Activated CD4-positive, alpha-beta memory T cell treated with anti-CD3 and anti-CD28 coated beads for 36 hours (primary cell): ENCODE measurements around the gene A4GALT. TPM values are rescaled to one million over a fixed set of nuclear protein-coding genes. Genes with fewer than 3 reads are reported as not detected.

ENCODE experiments used
- CTCF ChIA-PET: fragments of 350-600 bp; sonication (Branson Sonifier 250); formaldehyde crosslinking; loops from one replicate; lab custom pipeline; 2021; ENCODE audit warnings: antibody characterized with exemption, inconsistent platforms; lab: Charles Lee
- POLR2A ChIA-PET: fragments of 350-600 bp; sonication (Branson Sonifier 250); formaldehyde crosslinking; loops from one replicate; lab custom pipeline; 2021; ENCODE audit warnings: antibody characterized with exemption; lab: Charles Lee
- DNase-seq: peaks from one replicate; pipeline ENCODE4 v3.0.0-alpha.2; 2020
- H3K27ac Mint-ChIP-seq: one replicate; pipeline ENCODE4 v1.8.0; 2021; ENCODE audit warnings: mixed read lengths
- H3K27me3 Mint-ChIP-seq: one replicate; pipeline ENCODE4 v1.8.0; 2021; ENCODE audit warnings: mixed read lengths
- H3K36me3 Mint-ChIP-seq: one replicate; pipeline ENCODE4 v1.8.0; 2021; ENCODE audit warnings: mixed read lengths
- H3K4me1 Mint-ChIP-seq: one replicate; pipeline ENCODE4 v1.8.0; 2021; ENCODE audit warnings: low read depth, mixed read lengths
- H3K4me3 Mint-ChIP-seq: one replicate; pipeline ENCODE4 v1.8.0; 2021; ENCODE audit warnings: mild to moderate bottlenecking, mixed read lengths
- H3K9me3 Mint-ChIP-seq: one replicate; pipeline ENCODE4 v1.8.0; 2021; ENCODE audit warnings: mixed read lengths
- intact Hi-C: fragments of 100-400 bp; cut with micrococcal nuclease; formaldehyde crosslinking; loops from one replicate; pipeline ENCODE4 v1.15.1; 2023
- total RNA-seq, 2 experiments: library from RNA; stranded (reverse); gene quantifications; one replicate each; pipeline ENCODE4 v1.2.3, GENCODE V29; 2021

A4GALT gene
- total RNA-seq, 2 experiments from 2014 or later: not detected

- Mint-ChIP-seq H3K4me1 (peaks cover 22% of the 10 kb centered on the region), H3K27me3 (no peaks in the 10 kb centered on the region), H3K4me3 (peak overlapping the region; percentile 89), H3K9me3 (no peaks in the 10 kb centered on the region), H3K36me3 (no peaks in the 10 kb centered on the region), H3K27ac (peak overlapping the region; percentile 78)
- peak; percentile 46 for DNase-seq
- intact Hi-C loops: loop anchor here (2.0 kb wide), 1 partner anchor 34 kb away; the partner anchor contains the start of gene POLDIP3
- ChIA-PET POLR2A (interaction anchor here (1.0 to 5.7 kb wide), 3 partner anchors 34 to 539 kb away, joined by 3 to 45 read pairs (median 6); partner anchors contain the start of genes ARFGAP3 and POLDIP3), CTCF (interaction anchor here (0.9 to 1.1 kb wide), 2 partner anchors 28 kb away, joined by 4 to 5 read pairs; no protein-coding TSS in a partner anchor)
These were observed 72.1 kb downstream of the A4GALT start for GRCh38 chr22:42648368-42649245.

GRCh38 chr22:42648017-42648367 lies 72.7 kb downstream of the A4GALT start:
- Mint-ChIP-seq H3K27me3 (no peaks in the 10 kb centered on the region), H3K4me3 (peak overlapping the region; percentile 89), H3K27ac (no peak overlapping the region), H3K4me1 (peaks cover 22% of the 10 kb centered on the region), H3K9me3 (no peaks in the 10 kb centered on the region), H3K36me3 (no peaks in the 10 kb centered on the region)
- intact Hi-C loops: loop anchor here (2.0 kb wide), 1 partner anchor 33 kb away; the partner anchor contains the start of gene POLDIP3
- DNase-seq: no peak
- ChIA-PET POLR2A (interaction anchor here (1.0 to 5.7 kb wide), 2 partner anchors 33 to 540 kb away, joined by 3 to 45 read pairs; partner anchors contain the start of gene POLDIP3), CTCF (interaction anchor here (0.9 kb wide), 1 partner anchor 27 kb away, joined by 4 read pairs; no protein-coding TSS in a partner anchor)

GRCh38 chr22:42646569-42647525 lies 73.8 kb downstream of the A4GALT start:
- DNase-seq: no peak
- Mint-ChIP-seq H3K36me3 (no peaks in the 10 kb centered on the region), H3K4me1 (peaks cover 22% of the 10 kb centered on the region), H3K27ac (no peak overlapping the region), H3K9me3 (no peaks in the 10 kb centered on the region), H3K4me3 (no peak overlapping the region), H3K27me3 (no peaks in the 10 kb centered on the region)
- CTCF ChIA-PET: interaction anchor here (0.7 to 1.2 kb wide), 3 partner anchors 25 to 26 kb away, joined by 3 to 4 read pairs (median 3); no protein-coding TSS in a partner anchor
- intact Hi-C loops: no loop called here
- POLR2A ChIA-PET: interaction anchor here (0.6 to 5.7 kb wide), 2 partner anchors 32 to 462 kb away, joined by 4 to 45 read pairs; partner anchors contain the start of gene POLDIP3

- Mint-ChIP-seq H3K27ac (no peak overlapping the region), H3K9me3 (no peaks in the 10 kb centered on the region), H3K27me3 (no peaks in the 10 kb centered on the region), H3K4me1 (peaks cover 22% of the 10 kb centered on the region), H3K4me3 (no peak overlapping the region), H3K36me3 (no peaks in the 10 kb centered on the region)
- intact Hi-C loops: no loop called here
- no peak for DNase-seq
- POLR2A ChIA-PET: interaction anchor here (5.7 kb wide), 1 partner anchor 31 kb away, joined by 45 read pairs; the partner anchor contains the start of gene POLDIP3
- CTCF ChIA-PET: interaction anchor here (0.7 to 1.2 kb wide), 2 partner anchors 24 to 25 kb away, joined by 3 read pairs; no protein-coding TSS in a partner anchor
These were observed 74.6 kb downstream of the A4GALT start for GRCh38 chr22:42645938-42646568.

- Mint-ChIP-seq H3K9me3 (no peaks in the 10 kb centered on the region), H3K27me3 (no peaks in the 10 kb centered on the region), H3K36me3 (no peaks in the 10 kb centered on the region), H3K4me3 (no peak overlapping the region), H3K4me1 (peaks cover 22% of the 10 kb centered on the region), H3K27ac (no peak overlapping the region)
- DNase-seq: no peak
- ChIA-PET POLR2A (interaction anchor here (5.7 kb wide), 1 partner anchor 31 kb away, joined by 45 read pairs; the partner anchor contains the start of gene POLDIP3), CTCF (no interaction called here)
- intact Hi-C loops: no loop called here
These were observed 75.2 kb downstream of the A4GALT start for GRCh38 chr22:42645341-42645937.

GRCh38 chr22:42644422-42645340 lies 76.0 kb downstream of the A4GALT start:
- H3K9me3 Mint-ChIP-seq: no peaks in the 10 kb centered on the region

GRCh38 chr22:42643634-42644421 lies 76.8 kb downstream of the A4GALT start:
- Mint-ChIP-seq H3K9me3 (no peaks in the 10 kb centered on the region), H3K36me3 (no peaks in the 10 kb centered on the region), H3K4me1 (peaks cover 22% of the 10 kb centered on the region), H3K4me3 (no peak overlapping the region), H3K27ac (no peak overlapping the region), H3K27me3 (no peaks in the 10 kb centered on the region)
- CTCF ChIA-PET: interaction anchor here (0.6 kb wide), 2 partner anchors 23 to 551 kb away, joined by 3 read pairs; no protein-coding TSS in a partner anchor
- intact Hi-C loops: no loop called here
- DNase-seq: no peak
- POLR2A ChIA-PET: interaction anchor here (1.5 kb wide), 1 partner anchor 372 kb away, joined by 3 read pairs; the partner anchor contains the start of gene PACSIN2

More at GRCh38 chr22:42644422-42645340, 76.0 kb downstream of the A4GALT start:
- intact Hi-C loops: no loop called here
- Mint-ChIP-seq H3K4me1 (peaks cover 22% of the 10 kb centered on the region), H3K4me3 (no peak overlapping the region), H3K27ac (no peak overlapping the region), H3K27me3 (no peaks in the 10 kb centered on the region), H3K36me3 (no peaks in the 10 kb centered on the region)
- ChIA-PET CTCF (interaction anchor here (0.6 kb wide), 2 partner anchors 23 to 24 kb away, joined by 3 read pairs; no protein-coding TSS in a partner anchor), POLR2A (interaction anchor here (0.8 kb wide), 1 partner anchor 76 kb away, joined by 5 read pairs; no protein-coding TSS in a partner anchor)
- DNase-seq: no peak

- Mint-ChIP-seq H3K36me3 (no peaks in the 10 kb centered on the region), H3K4me1 (peaks cover 22% of the 10 kb centered on the region), H3K27me3 (no peaks in the 10 kb centered on the region), H3K27ac (no peak overlapping the region), H3K4me3 (no peak overlapping the region), H3K9me3 (no peaks in the 10 kb centered on the region)
- intact Hi-C loops: no loop called here
- CTCF ChIA-PET: no interaction called here
- no peak for DNase-seq
- POLR2A ChIA-PET: interaction anchor here (1.1 to 1.5 kb wide), 2 partner anchors 27 to 373 kb away, joined by 3 to 5 read pairs; partner anchors contain the start of gene PACSIN2
These were observed 77.7 kb downstream of the A4GALT start for GRCh38 chr22:42642806-42643633.
